GM19193 (cell line): ENCODE results near the gene GALNT2.

Experiments used
- POLR2A ChIP-seq: IDR thresholded peaks from 4 replicates; pipeline ENCODE4 v1.6.1; 2011; ENCODE audit not compliant: insufficient read depth, insufficient read length; ENCODE audit errors: extremely low read depth

The GALNT2 gene

DNA sequence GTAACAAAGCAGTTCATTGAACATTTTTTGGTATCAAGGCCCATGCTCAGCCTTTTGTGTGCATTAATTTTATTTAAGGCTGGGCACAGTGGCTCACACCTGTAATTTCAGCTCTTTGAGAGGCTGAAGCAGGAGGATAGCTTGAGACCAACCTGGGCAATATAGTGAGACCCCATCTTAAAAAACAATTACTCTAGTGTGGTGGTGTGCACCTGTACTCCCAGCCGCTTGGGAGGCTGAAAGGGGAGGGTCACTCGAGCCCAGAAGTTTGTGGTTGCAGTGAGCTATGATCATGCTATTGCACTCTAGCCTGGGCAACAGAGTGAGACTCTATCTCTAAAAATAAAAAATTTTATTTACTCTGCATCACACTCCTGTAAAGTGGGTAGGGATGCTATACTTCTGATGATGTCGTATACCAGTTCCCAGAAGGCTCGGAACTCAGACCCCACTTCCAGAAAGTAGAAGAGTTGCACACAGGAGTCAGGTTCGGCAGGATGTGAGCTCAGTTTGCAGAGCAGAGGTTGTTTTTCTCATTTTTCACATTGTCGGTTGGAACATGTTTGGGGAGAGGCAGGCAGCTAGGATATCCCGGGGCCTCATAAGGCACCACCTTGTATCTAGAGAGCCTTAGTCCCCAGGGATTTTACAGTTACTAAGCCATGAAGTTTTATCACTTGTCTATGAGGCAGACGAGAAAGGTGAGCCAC lies 144.6 kb downstream of the GALNT2 start:
- no peak for TF ChIP-seq POLR2A

DNA sequence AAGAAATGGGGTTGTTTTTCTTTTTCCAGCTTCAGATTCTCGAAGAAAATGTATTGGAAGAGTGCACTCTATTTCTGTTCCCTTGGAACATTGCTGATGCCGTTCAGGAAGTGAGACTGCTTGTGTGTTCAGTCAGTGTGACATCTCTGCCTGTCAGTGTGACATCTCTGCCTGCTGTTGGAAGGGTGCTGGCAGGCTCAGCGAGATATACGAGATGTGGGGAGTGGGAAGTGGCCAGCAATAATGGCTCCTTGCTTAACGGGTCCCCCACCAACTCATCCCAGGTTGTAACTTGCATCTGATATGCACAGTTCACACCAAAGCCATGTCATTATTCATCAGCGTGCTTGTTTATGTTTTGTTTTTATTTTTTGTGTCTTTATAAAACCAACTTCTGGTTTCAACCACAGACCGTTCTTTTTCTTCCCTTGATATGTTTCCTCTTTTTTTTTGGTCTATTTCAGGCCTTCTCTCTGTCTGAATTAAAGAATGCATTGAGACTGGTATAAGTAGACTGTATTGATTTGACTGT lies 145.4 kb downstream of the GALNT2 start:
- no peak for TF ChIP-seq POLR2A

GRCh38 chr1:230215031-230215430 lies 148.0 kb downstream of the GALNT2 start:
- TF ChIP-seq POLR2A = no peak

- TF ChIP-seq POLR2A = no peak
These were observed 148.5 kb downstream of the GALNT2 start for GRCh38 chr1:230215529-230215928.

DNA sequence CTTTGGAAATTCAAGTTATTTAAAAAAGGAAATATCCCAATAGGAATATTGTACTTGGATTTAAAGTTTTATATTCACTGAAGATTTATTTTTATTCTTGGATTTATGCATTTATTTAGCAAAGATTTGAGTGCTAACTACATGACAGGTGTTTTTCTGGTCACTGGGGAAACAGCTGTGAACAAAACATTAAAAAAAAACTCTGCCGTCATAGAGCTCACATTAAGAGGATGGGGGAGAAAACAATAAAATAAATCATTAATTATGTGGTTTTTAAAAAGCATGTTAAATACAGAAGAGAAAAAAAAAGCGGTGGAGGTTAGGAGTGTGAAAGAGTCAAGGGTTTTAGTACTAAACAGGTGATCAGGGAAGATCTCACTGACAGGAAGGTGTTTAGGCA lies 149.9 kb downstream of the GALNT2 start:
- no peak for TF ChIP-seq POLR2A

- no peak for TF ChIP-seq POLR2A
These were observed 151.6 kb downstream of the GALNT2 start for GRCh38 chr1:230218667-230219066.

- no peak for TF ChIP-seq POLR2A
These were observed 152.4 kb downstream of the GALNT2 start for GRCh38 chr1:230219174-230220067.

DNA sequence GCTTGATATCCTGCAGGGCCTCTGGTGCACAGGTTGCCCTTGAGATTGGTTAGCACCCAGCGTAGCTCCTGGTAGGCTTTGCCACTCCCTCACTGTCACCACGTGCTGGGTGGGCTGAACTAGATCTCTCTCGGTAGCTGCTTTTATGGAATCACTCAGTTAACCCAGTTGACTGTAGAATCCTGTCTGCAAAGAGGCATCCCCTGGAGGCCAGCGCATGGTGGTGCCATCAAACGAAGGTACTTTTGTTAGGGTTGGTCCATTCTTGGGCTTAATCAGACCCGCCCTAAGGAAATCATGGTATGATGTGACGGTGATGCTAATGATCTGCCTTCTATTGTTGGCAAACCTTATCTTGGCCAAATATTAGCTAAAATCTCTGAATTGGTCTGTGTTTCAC lies 153.4 kb downstream of the GALNT2 start:
- TF ChIP-seq POLR2A = no peak

DNA sequence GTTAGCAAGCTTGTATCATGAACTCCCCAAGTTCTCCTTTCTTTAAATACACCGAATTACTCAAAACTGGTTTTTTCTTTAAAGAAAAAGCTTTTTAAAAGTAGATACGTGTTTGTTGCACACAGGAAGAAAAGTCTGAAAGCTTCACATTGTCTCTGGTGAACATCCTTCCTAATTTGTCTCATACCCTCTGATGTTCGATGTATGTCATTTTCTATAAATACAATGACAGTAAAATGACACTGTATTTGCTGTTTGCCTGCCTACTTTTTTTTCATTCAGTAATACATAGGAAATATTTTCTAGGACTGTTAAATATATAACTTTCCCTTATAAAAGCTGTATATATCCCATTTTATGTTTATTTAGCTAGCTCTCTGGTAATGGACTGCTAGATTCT lies 153.9 kb downstream of the GALNT2 start:
- no peak for TF ChIP-seq POLR2A

DNA sequence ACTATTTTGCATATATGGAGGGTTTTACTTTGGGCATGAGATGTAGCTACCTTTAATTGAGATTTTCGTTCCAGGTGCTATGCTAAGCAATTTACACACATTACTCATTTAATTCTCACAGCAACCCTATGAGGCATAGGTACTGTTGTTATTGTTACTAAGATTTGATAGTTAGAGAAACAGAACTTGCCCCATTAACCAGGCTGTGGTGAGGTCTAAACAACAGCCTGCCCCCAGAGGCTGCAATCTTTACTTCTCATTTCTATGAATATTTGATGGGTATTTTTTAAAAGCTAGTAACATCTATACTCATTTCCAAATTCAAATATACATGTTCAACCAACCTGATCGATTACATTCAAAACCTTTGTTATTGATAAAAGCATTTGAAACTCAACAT lies 155.6 kb downstream of the GALNT2 start:
- no peak for TF ChIP-seq POLR2A

GRCh38 chr1:230224101-230224960 lies 157.3 kb downstream of the GALNT2 start:
- TF ChIP-seq POLR2A = no peak

GRCh38 chr1:230226007-230226800 lies 159.2 kb downstream of the GALNT2 start:
- TF ChIP-seq POLR2A = no peak

GRCh38 chr1:230226814-230227213 lies 159.8 kb downstream of the GALNT2 start:
- TF ChIP-seq POLR2A = no peak
